Keratinocyte (primary cell): ENCODE measurements around the gene SERPINA4. TPM values are rescaled to one million over a fixed set of nuclear protein-coding genes. Genes with fewer than 3 reads are reported as not detected.

Experiments used
- DNase-seq: peaks from one replicate; pipeline ENCODE4 v3.0.0-alpha.2; 2011; ENCODE audit warnings: low read depth, missing footprints, low spot score
- FAIRE-seq: peaks from 2 replicates; lab custom pipeline; 2011; peaks lifted over from hg19 to GRCh38; lab: Jason Lieb, UNC
- H2AFZ ChIP-seq: 2 replicates; pipeline ENCODE4 v1.6.0; 2012; ENCODE audit warnings: low read length, control low read depth, inconsistent platforms; ENCODE audit not compliant: control insufficient read depth
- H3K27ac ChIP-seq: 2 replicates; pipeline ENCODE4 v1.5.1; 2011; ENCODE audit warnings: low read length; ENCODE audit not compliant: control insufficient read depth, insufficient read depth
- H3K27me3 ChIP-seq: 3 replicates; pipeline ENCODE4 v1.6.0; 2011; ENCODE audit warnings: low read length; ENCODE audit not compliant: control insufficient read depth, insufficient read depth; ENCODE audit errors: extremely low read depth
- H3K36me3 ChIP-seq, 2 experiments: 2 replicates in 1 of 2; 3 replicates in 1 of 2; pipeline ENCODE4 v1.5.1; 2011; ENCODE audit warnings: low read length in 2 of 2, mild to moderate bottlenecking in 1 of 2; ENCODE audit not compliant: control insufficient read depth in 2 of 2, insufficient read depth in 2 of 2; ENCODE audit errors: extremely low read depth in 1 of 2
- H3K4me1 ChIP-seq: 3 replicates; pipeline ENCODE4 v1.5.1; 2011; ENCODE audit warnings: low read length; ENCODE audit not compliant: control insufficient read depth, insufficient read depth; ENCODE audit errors: extremely low read depth
- H3K4me2 ChIP-seq: 3 replicates; pipeline ENCODE4 v1.6.0; 2011; ENCODE audit warnings: low read depth, low read length; ENCODE audit not compliant: control insufficient read depth, insufficient read depth; ENCODE audit errors: extremely low read depth
- H3K4me3 ChIP-seq, 3 experiments: fragments of 200-600 bp in 1 of 3; sonication (generic) in 1 of 3; 2 replicates in 2 of 3; 3 replicates in 1 of 3; pipeline ENCODE4 v1.5.1; 2011 to 2016; ENCODE audit warnings: low read length in 3 of 3, mild to moderate bottlenecking in 3 of 3, control low read depth in 2 of 3, inconsistent platforms in 1 of 3, low read depth in 1 of 3, mixed read lengths in 1 of 3, mixed run types in 1 of 3, moderate library complexity in 1 of 3; ENCODE audit not compliant: control insufficient read depth in 2 of 3, insufficient read depth in 2 of 3; ENCODE audit errors: extremely low read depth in 1 of 3
- H3K79me2 ChIP-seq: 2 replicates; pipeline ENCODE4 v1.6.0; 2012; ENCODE audit warnings: low read length; ENCODE audit not compliant: control insufficient read depth, insufficient read depth
- H3K9ac ChIP-seq: 3 replicates; pipeline ENCODE4 v1.6.0; 2011; ENCODE audit warnings: low read length; ENCODE audit not compliant: control insufficient read depth, insufficient read depth; ENCODE audit errors: extremely low read depth
- H3K9me1 ChIP-seq: 3 replicates; pipeline ENCODE4 v1.6.0; 2011; ENCODE audit warnings: low read length; ENCODE audit not compliant: control insufficient read depth, insufficient read depth; ENCODE audit errors: extremely low read depth
- H3K9me3 ChIP-seq: 2 replicates; pipeline ENCODE4 v1.5.1; 2012; ENCODE audit warnings: low read depth, low read length; ENCODE audit not compliant: control insufficient read depth
- H4K20me1 ChIP-seq: 3 replicates; pipeline ENCODE4 v1.6.0; 2011; ENCODE audit warnings: low read length; ENCODE audit not compliant: control insufficient read depth, insufficient read depth; ENCODE audit errors: extremely low read depth
- EZH2 ChIP-seq: IDR thresholded peaks from one replicate; pipeline ENCODE4 v1.6.1; 2012; ENCODE audit warnings: inconsistent platforms, mild to moderate bottlenecking, low read length, moderate library complexity
- dilution Hi-C: fragments of 300-500 bp; cut with MboI; formaldehyde crosslinking; loops from one replicate; pipeline ENCODE4 v1.7.0; 2020; ENCODE audit warnings: low sequenced_read_pairs; ENCODE audit not compliant: extremely low pct_ligation_motif_present
- polyA plus RNA-seq, 5 experiments: library from polyadenylated mRNA; depleted of rRNA in 3 of 5; stranded (reverse) in 3 of 5; stranded (forward) in 1 of 5; unstranded in 1 of 5; fragments of >200 nt; gene quantifications; 1 replicate in 1 of 5; 2 replicates in 3 of 5; 3 replicates in 1 of 5; pipeline versions ENCODE4 v1.2.1 to v1.2.3, GENCODE V29; 2011 to 2012; ENCODE audit warnings: missing spikeins in 2 of 5, low read depth in 1 of 5, low replicate concordance in 1 of 5
- TF ChIP-seq, protein P1 (sequence below), 3 experiments: IDR thresholded peaks in 1 of 3; conservative IDR thresholded peaks in 1 of 3; optimal IDR thresholded peaks in 1 of 3; 2 replicates in 2 of 3; 3 replicates in 1 of 3; pipeline versions ENCODE3 to v1.5.1; 2011; ENCODE audit warnings: low read length in 3 of 3, mild to moderate bottlenecking in 3 of 3, moderate library complexity in 2 of 3, control low read depth in 1 of 3, inconsistent platforms in 1 of 3; ENCODE audit not compliant: insufficient read depth in 2 of 3; ENCODE audit errors: extremely low read depth in 1 of 3

Gene SERPINA4
- polyA plus RNA-seq, 1 donor (not counting 4 experiments of a cell fraction or from before 2014, with no cell fraction given), result not detected

DNA sequence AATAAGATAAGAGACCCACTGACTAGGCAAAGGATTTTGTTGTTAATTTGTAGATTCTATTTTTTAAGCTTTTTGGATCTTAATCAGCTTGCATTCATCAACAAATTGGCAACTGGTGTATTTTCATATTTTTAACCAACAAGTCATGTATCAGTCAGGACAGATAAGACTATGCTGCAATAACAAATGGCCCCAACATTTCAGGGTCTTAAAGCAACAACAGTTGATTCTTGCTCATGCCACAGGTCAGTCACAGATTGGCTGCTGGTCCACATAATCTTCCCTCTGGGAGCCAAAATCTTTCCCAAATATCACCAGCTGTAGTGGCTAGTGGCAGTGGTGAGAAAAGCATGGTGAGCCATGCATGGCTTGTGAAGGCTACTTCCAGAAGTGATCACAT, 30.1 kb upstream of the SERPINA4 start:
- H3K4me2 ChIP-seq, result no peak overlapping the region
- TF ChIP-seq, protein P1, sequence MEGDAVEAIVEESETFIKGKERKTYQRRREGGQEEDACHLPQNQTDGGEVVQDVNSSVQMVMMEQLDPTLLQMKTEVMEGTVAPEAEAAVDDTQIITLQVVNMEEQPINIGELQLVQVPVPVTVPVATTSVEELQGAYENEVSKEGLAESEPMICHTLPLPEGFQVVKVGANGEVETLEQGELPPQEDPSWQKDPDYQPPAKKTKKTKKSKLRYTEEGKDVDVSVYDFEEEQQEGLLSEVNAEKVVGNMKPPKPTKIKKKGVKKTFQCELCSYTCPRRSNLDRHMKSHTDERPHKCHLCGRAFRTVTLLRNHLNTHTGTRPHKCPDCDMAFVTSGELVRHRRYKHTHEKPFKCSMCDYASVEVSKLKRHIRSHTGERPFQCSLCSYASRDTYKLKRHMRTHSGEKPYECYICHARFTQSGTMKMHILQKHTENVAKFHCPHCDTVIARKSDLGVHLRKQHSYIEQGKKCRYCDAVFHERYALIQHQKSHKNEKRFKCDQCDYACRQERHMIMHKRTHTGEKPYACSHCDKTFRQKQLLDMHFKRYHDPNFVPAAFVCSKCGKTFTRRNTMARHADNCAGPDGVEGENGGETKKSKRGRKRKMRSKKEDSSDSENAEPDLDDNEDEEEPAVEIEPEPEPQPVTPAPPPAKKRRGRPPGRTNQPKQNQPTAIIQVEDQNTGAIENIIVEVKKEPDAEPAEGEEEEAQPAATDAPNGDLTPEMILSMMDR (optimal IDR thresholded peaks at IDR 0.05 in 1 of 3, IDR thresholded peaks at IDR 0.05 in 1 of 3, conservative IDR thresholded peaks at IDR 0.05 in 1 of 3; ENCODE audit: extremely low read depth in 1 of 3, insufficient read depth in 2 of 3, low read length in 3 of 3), result no peak
- no peak for TF ChIP-seq EZH2
- no peaks in the 10 kb centered on the region for H3K4me1 ChIP-seq
- no peak overlapping the region for H3K4me3 ChIP-seq
- DNase-seq, result no peak
- no peaks in the 10 kb centered on the region for H3K9me3 ChIP-seq
- H3K27ac ChIP-seq, result no peak overlapping the region
- H3K9ac ChIP-seq, result no peak overlapping the region
- dilution Hi-C loops, result no loop called here
- no peaks in the 10 kb centered on the region for H3K36me3 ChIP-seq
- no peaks in the 10 kb centered on the region for H3K27me3 ChIP-seq
- no peak overlapping the region for H2AFZ ChIP-seq
- H3K79me2 ChIP-seq, result no peaks in the 10 kb centered on the region
- H4K20me1 ChIP-seq, result no peaks in the 10 kb centered on the region
- no peak for FAIRE-seq
- H3K9me1 ChIP-seq, result no peaks in the 10 kb centered on the region

DNA sequence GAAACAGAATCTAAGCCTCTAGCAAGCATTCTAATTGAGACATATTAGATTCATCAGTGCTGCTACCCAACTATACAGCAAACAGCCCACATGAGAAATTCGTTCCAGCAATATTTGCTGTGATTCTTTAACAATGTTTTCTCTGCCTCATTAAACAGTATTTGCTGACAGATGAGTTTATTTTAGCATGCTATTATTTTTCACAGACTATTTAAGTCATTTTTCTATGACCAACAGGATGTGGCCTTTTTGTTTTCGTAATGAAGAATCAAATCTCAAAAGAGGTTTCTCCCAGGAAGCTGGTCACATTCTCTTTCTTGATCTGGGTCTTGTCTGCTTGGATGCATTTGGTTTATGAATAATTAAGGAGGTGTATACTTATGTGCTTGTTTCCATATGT, 28.8 kb upstream of the SERPINA4 start:
- H3K27ac ChIP-seq, result no peak overlapping the region
- H3K79me2 ChIP-seq, result no peaks in the 10 kb centered on the region
- H3K27me3 ChIP-seq, result no peaks in the 10 kb centered on the region
- dilution Hi-C loops, result no loop called here
- no peaks in the 10 kb centered on the region for H4K20me1 ChIP-seq
- no peak overlapping the region for H2AFZ ChIP-seq
- TF ChIP-seq, protein P1 (optimal IDR thresholded peaks at IDR 0.05 in 1 of 3, IDR thresholded peaks at IDR 0.05 in 1 of 3, conservative IDR thresholded peaks at IDR 0.05 in 1 of 3; ENCODE audit: extremely low read depth in 1 of 3, insufficient read depth in 2 of 3, low read length in 3 of 3), result no peak
- TF ChIP-seq EZH2, result no peak
- no peak for DNase-seq
- no peaks in the 10 kb centered on the region for H3K9me1 ChIP-seq
- H3K4me2 ChIP-seq, result no peak overlapping the region
- H3K4me3 ChIP-seq, result no peak overlapping the region
- H3K9ac ChIP-seq, result no peak overlapping the region
- no peak for FAIRE-seq
- H3K4me1 ChIP-seq, result no peaks in the 10 kb centered on the region
- H3K36me3 ChIP-seq, result no peaks in the 10 kb centered on the region
- no peaks in the 10 kb centered on the region for H3K9me3 ChIP-seq
